ENCODE results near the gene MNAT1.

DNA sequence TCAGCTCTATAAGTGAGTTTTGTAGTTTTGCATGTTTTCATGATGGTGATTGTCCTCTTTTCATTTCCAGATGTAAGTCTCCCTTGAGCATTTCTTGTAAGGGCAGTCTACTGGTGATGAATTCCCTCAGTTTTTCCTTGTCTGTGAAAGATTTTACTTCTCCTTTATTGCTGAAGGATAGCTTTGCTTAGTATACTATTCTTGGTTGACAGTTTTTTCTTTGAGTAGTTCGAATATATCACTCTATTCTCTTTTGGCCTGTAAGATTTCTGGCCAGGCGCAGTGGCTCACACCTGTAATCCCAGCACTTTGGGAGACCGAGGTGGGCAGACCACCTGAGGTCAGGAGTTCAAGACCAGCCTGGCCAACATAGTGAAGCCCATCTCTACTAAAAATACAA, 34.0 kb upstream of the MNAT1 start:
- TF ChIP-seq, protein P1, sequence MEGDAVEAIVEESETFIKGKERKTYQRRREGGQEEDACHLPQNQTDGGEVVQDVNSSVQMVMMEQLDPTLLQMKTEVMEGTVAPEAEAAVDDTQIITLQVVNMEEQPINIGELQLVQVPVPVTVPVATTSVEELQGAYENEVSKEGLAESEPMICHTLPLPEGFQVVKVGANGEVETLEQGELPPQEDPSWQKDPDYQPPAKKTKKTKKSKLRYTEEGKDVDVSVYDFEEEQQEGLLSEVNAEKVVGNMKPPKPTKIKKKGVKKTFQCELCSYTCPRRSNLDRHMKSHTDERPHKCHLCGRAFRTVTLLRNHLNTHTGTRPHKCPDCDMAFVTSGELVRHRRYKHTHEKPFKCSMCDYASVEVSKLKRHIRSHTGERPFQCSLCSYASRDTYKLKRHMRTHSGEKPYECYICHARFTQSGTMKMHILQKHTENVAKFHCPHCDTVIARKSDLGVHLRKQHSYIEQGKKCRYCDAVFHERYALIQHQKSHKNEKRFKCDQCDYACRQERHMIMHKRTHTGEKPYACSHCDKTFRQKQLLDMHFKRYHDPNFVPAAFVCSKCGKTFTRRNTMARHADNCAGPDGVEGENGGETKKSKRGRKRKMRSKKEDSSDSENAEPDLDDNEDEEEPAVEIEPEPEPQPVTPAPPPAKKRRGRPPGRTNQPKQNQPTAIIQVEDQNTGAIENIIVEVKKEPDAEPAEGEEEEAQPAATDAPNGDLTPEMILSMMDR (IDR thresholded peaks at IDR 0.05): no peak
- TF ChIP-seq EP300 (IDR thresholded peaks at IDR 0.05) (no peak), TP53 (CRISPR knock-in tag; IDR thresholded peaks at IDR 0.05) (no peak)

Measured in A549 (cell line).